D721Med (cell line): ENCODE results near the gene TFEB.
A peak's percentile ranks its signal among the peaks of the same experiment; 100 is the strongest.

Experiments
- DNase-seq: peaks from one replicate; pipeline ENCODE4 v3.0.0; 2011; ENCODE audit warnings: low spot score; ENCODE audit not compliant: insufficient read length
- FAIRE-seq: peaks from 2 replicates; lab custom pipeline; 2011; peaks lifted over from hg19 to GRCh38; lab: Jason Lieb, UNC
- CTCF ChIP-seq: IDR thresholded peaks from 2 replicates; pipeline ENCODE4 v1.5.1; 2012; ENCODE audit warnings: mild to moderate bottlenecking, control low read depth; ENCODE audit not compliant: insufficient read depth; ENCODE audit errors: missing control alignments

Gene TFEB

GRCh38 chr6:41709375-41709774 lies 26.0 kb downstream of the TFEB start:
- DNase-seq (no peak), FAIRE-seq (no peak)
- TF ChIP-seq CTCF: no peak

- no peak for DNase-seq
- no peak for FAIRE-seq
These were observed 26.6 kb downstream of the TFEB start for GRCh38 chr6:41708856-41709255.

DNA sequence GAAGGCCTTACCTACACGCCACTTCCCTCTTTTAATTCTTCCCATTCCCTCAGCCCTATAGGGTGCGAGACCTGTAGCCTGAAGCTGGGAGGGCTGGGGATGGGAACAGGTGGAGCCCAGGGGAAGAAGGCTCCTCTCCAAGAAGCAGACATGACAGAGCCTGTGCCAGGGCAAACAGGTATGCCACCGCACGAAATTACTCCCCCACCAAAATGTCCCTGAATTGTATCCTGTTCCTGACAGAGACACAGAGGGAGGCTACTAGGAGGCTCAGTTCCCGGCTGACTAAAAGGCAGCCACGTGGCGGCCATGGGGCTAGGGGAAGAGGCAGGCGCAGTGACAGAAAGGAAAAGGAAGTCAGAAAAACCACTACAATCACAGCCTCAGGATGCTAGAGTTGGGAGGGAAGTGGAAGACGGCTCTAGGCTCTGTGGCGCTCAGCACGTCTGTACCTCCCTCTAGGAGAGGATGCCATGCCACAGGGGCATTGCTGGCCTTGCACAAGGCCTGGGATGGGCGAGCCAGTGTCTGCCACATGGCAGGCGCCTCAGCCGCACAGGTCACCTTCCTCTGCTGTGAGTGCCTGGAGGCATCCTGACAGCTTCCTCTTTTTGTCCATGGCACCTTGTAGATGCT lies 27.7 kb downstream of the TFEB start:
- FAIRE-seq (no peak), DNase-seq (no peak)
- no peak for TF ChIP-seq CTCF

More at GRCh38 chr6:41708856-41709255, 26.6 kb downstream of the TFEB start:
- no peak for TF ChIP-seq CTCF

DNA sequence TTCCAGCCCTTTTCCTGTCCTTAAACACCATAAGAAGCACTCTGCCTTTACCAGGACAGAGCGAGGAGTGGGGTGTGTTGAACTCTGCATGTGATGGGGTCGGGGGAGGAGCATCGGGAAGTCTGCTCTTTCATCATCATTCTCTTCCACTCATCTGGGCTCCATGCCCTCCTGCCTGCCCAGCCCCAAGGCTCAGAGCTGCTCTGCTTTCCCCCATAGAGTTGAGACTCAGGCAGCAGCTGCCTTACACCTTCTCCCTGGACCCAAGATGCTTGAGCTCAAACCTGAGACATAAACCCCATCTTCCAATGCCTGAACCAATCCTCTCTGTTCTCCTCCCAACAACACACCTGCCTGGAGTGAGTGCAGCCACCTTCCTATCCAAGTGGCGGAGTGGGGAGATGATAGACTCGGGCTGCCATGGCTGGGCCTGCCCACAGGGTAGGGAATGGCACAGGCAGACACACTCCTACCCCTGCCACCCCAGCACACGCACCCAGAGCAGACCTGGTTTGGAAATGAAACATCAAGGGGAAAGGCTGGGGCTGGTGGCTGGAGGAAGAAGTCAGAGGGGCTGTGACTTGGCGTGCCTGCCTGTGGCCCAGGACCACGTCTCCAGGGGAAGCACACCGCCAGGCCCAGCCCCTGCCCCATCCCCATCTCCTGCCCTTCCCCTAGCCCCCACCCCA lies 28.4 kb downstream of the TFEB start:
- TF ChIP-seq CTCF: no peak
- DNase-seq: no peak
- FAIRE-seq: no peak

- FAIRE-seq (no peak), DNase-seq (peak; percentile 70)
These were observed 29.2 kb downstream of the TFEB start for GRCh38 chr6:41705996-41706835.

DNA sequence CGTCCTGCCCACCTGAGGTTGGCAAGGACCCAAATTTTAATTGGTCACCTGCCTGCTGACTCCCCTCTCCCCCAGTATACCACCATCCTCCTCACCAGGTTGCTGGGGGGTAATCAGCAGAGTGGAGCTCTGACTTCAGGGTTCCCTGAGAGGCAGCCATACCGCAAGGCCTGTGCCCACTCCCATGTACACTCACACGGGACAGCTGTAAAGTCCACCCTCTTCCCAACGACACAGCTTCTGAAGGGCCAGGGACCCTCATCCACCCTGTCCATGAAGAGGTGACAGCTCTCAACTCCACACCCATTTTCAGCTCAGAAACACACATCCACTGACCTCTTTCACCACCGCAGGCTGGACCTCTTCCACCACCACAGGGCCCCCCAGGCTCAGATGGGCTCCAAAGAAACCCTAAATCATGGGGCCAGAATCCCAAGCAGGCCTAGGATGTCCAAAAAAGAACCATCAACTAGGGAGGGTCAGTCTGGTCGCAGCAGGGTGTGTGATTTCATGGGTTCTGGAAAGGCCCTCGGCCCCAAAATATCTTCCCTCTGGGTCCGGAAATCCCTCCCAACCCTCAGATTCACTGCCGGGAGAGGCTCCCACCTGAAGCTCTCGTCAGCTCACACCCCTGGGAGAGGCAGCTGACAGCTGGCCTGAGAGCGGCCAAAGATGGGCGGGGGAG lies 30.0 kb downstream of the TFEB start:
- FAIRE-seq (no peak), DNase-seq (no peak)
- TF ChIP-seq CTCF: no peak

More at GRCh38 chr6:41705996-41706835, 29.2 kb downstream of the TFEB start:
- peak; percentile 58 for TF ChIP-seq CTCF
